GM23338 (cell line): ENCODE data around the gene GPSM1.

Experiments
- CREB1 ChIP-seq: fragments of 250-450 bp; sonication (Bioruptor Pico); IDR thresholded peaks from 2 replicates; pipeline ENCODE4 v1.5.0; 2020; ENCODE audit warnings: low read depth, mild to moderate bottlenecking, moderate library complexity
- EZH2 ChIP-seq: fragments of 200-600 bp; sonication (generic); IDR thresholded peaks from one replicate; pipeline ENCODE4 v1.8.0; 2017; ENCODE audit warnings: antibody characterized with exemption, mild to moderate bottlenecking, low read depth; ENCODE audit not compliant: unreplicated experiment
- EZH2phosphoT487 ChIP-seq: fragments of 200-600 bp; sonication (generic); IDR thresholded peaks from one replicate; pipeline ENCODE4 v1.8.1; 2018; ENCODE audit warnings: antibody characterized with exemption; ENCODE audit not compliant: unreplicated experiment
- POLR2AphosphoS5 ChIP-seq: IDR thresholded peaks from 2 replicates; pipeline ENCODE4 v1.6.1; 2016; ENCODE audit warnings: antibody characterized with exemption, low read depth
- STAT1 ChIP-seq: IDR thresholded peaks from one replicate; pipeline ENCODE4 v1.6.1; 2016; ENCODE audit warnings: antibody characterized with exemption; ENCODE audit not compliant: unreplicated experiment
- ZNF114 ChIP-seq: fragments of 250-450 bp; sonication (Bioruptor Pico); IDR thresholded peaks from 2 replicates; pipeline ENCODE4 v1.5.0; 2020; ENCODE audit warnings: mild to moderate bottlenecking, moderate library complexity
- TF ChIP-seq, protein P1 (sequence below), 2 experiments: fragments of 200-600 bp in 1 of 2; sonication (generic) in 1 of 2; conservative IDR thresholded peaks; 2 replicates each; pipeline versions ENCODE4 v1.5.1 to v1.6.1; 2016 to 2017; ENCODE audit warnings: antibody characterized with exemption in 2 of 2, low read depth in 2 of 2, mild to moderate bottlenecking in 2 of 2, moderate library complexity in 1 of 2
- TF ChIP-seq, protein P2 (sequence below): IDR thresholded peaks from one replicate; pipeline ENCODE4 v1.6.1; 2018; ENCODE audit warnings: antibody characterized with exemption; ENCODE audit not compliant: unreplicated experiment
- TF ChIP-seq, protein P3 (sequence below): IDR thresholded peaks from 2 replicates; pipeline ENCODE4 v1.6.1; 2016; ENCODE audit warnings: antibody characterized with exemption

DNA sequence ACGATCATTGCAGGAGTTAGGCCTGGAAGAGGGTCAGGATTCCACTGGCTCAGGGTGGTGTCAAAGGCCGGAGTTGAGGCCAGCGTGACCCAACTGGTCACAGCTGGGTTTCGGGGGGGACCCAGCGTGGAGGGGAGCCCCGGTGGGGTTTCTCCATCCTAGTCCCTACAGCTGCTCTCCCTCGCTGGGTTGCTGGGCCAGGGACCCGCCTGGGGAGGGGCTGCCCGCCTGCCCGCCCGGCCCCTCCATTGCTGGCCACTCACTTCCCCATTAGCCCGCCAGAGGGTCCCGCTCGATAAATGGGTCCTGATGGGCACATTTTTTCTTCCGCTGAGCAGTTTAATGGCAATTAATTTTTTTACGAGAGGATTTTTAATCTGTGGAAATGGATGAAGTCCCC is 32.3 kb upstream of the GPSM1 start:
- TF ChIP-seq, protein P1, sequence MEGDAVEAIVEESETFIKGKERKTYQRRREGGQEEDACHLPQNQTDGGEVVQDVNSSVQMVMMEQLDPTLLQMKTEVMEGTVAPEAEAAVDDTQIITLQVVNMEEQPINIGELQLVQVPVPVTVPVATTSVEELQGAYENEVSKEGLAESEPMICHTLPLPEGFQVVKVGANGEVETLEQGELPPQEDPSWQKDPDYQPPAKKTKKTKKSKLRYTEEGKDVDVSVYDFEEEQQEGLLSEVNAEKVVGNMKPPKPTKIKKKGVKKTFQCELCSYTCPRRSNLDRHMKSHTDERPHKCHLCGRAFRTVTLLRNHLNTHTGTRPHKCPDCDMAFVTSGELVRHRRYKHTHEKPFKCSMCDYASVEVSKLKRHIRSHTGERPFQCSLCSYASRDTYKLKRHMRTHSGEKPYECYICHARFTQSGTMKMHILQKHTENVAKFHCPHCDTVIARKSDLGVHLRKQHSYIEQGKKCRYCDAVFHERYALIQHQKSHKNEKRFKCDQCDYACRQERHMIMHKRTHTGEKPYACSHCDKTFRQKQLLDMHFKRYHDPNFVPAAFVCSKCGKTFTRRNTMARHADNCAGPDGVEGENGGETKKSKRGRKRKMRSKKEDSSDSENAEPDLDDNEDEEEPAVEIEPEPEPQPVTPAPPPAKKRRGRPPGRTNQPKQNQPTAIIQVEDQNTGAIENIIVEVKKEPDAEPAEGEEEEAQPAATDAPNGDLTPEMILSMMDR (conservative IDR thresholded peaks at IDR 0.05; ENCODE audit: low read depth in 2 of 2) = no peak
- no peak for TF ChIP-seq ZNF114 (CRISPR knock-in tag)
- TF ChIP-seq, protein P2, sequence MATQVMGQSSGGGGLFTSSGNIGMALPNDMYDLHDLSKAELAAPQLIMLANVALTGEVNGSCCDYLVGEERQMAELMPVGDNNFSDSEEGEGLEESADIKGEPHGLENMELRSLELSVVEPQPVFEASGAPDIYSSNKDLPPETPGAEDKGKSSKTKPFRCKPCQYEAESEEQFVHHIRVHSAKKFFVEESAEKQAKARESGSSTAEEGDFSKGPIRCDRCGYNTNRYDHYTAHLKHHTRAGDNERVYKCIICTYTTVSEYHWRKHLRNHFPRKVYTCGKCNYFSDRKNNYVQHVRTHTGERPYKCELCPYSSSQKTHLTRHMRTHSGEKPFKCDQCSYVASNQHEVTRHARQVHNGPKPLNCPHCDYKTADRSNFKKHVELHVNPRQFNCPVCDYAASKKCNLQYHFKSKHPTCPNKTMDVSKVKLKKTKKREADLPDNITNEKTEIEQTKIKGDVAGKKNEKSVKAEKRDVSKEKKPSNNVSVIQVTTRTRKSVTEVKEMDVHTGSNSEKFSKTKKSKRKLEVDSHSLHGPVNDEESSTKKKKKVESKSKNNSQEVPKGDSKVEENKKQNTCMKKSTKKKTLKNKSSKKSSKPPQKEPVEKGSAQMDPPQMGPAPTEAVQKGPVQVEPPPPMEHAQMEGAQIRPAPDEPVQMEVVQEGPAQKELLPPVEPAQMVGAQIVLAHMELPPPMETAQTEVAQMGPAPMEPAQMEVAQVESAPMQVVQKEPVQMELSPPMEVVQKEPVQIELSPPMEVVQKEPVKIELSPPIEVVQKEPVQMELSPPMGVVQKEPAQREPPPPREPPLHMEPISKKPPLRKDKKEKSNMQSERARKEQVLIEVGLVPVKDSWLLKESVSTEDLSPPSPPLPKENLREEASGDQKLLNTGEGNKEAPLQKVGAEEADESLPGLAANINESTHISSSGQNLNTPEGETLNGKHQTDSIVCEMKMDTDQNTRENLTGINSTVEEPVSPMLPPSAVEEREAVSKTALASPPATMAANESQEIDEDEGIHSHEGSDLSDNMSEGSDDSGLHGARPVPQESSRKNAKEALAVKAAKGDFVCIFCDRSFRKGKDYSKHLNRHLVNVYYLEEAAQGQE = no peak
- TF ChIP-seq EZH2 = no peak
- TF ChIP-seq EZH2phosphoT487 = no peak
- TF ChIP-seq, protein P3, sequence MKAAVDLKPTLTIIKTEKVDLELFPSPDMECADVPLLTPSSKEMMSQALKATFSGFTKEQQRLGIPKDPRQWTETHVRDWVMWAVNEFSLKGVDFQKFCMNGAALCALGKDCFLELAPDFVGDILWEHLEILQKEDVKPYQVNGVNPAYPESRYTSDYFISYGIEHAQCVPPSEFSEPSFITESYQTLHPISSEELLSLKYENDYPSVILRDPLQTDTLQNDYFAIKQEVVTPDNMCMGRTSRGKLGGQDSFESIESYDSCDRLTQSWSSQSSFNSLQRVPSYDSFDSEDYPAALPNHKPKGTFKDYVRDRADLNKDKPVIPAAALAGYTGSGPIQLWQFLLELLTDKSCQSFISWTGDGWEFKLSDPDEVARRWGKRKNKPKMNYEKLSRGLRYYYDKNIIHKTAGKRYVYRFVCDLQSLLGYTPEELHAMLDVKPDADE = no peak
- no peak for TF ChIP-seq POLR2AphosphoS5
- TF ChIP-seq STAT1 = no peak
- TF ChIP-seq CREB1 (CRISPR knock-in tag) = no peak
